HG03097 (cell line): ENCODE results near the gene IL18BP.

Experiments used
- ATAC-seq: cut with Tn5 transposase; IDR thresholded peaks from one replicate; pipeline ENCODE4 v1.9.1; 2021; ENCODE audit not compliant: unreplicated experiment, low FRiP score

The IL18BP gene

DNA sequence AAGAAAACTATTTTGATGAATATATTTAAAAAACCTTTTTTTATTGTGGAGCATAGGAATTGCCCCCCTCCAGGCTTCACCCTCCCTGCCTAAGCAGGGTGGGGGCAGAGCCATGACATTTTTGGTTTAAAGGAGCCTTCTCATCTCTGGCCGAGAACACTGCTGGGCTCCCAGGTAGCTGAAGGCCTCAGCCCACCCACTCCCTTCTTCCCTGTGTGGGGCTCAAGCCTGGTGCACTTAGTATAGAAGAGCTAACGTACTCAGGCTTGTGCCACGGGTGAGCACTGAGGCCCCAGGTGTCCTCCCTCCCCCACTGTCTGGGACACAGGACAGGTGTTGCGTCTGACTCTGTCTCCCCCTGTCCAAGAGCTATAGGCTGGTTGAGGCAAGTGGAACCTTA, 2.2 kb upstream of the IL18BP start:
- no peak for ATAC-seq

DNA sequence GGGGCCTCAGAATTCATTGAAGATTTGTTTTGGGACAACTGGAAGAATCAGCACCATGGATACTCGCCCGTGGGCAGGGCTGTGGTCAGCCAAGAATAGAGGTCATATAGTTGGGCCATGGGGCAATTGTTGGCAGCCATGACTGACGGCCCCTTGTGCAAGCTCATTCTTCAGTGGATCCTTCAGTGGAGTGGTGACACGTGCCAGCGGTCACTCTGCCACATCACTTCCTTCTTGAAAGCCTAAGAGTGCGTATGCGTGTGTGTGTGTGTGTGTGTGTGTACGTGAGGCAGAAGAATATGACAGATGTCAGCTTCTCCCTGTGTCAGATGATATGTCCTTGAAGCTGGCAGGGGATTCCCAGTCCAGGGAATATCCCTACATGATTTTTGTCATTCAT, 1.8 kb upstream of the IL18BP start:
- ATAC-seq: no peak

DNA sequence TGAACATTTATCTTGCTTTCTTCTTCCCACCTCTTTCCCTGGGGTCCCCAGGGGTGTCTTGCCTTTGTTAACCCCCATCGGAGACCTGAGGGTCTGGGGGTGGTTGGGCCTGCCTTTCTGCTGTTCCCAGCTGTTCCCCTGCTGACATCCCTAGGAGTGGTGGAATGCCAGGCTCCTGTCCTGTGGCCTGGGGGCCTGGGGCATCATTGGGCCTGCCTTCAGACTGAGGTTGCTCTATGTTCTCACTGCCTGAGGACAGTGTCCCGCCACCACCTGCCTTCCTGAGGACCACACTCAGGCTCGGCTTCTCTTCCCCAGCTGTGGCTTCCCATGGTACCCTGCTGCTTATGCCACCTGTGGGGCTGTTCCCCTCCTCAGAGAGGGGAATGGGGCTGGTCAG, 1.1 kb upstream of the IL18BP start:
- ATAC-seq: no peak

DNA sequence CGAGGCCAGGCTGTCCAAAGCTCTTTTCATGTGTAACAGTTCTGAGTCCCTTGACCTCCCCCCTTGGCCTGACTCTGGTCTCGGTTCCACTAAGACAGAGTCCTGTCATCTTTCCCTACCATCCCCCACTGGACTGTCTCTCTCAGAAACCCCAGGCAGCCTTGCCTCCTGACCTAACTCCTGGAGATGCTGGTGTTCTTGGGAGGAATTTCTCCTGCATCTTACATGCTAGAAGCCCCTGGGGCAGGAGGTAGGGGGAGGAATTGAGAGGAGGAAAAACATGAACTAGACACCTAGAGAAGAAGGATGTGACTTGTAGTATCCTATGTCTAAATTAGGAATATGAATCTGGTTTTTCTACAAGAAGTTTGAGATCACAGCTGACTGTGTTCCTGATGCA, 648 bp upstream of the IL18BP start:
- no peak for ATAC-seq

DNA sequence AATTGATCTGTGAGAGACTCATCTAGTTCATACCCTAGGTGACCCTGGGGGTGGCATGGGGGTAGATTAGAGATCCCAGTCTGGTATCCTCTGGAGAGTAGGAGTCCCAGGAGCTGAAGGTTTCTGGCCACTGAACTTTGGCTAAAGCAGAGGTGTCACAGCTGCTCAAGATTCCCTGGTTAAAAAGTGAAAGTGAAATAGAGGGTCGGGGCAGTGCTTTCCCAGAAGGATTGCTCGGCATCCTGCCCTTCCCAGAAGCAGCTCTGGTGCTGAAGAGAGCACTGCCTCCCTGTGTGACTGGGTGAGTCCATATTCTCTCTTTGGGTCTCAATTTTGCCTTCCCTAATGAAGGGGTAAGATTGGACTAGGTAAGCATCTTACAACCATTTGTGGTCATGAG, 653 bp downstream of the IL18BP start:
- no peak for ATAC-seq

DNA sequence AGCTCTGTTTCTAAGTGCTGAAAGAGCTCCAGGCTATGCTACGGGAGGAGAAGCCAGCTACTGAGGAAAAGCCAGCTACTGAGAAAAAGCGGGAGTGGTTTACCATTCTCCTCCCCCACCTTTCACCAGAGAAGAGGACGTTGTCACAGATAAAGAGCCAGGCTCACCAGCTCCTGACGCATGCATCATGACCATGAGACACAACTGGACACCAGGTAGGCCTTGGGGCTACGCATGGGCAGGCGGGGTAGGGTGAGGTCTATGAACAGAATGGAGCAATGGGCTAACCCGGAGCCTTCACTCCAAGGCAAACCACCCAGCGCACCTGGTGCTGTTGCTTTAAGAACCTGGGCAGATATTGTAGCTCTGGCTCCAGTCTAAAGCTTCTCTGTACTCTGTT, 1.1 kb downstream of the IL18BP start:
- ATAC-seq: no peak

DNA sequence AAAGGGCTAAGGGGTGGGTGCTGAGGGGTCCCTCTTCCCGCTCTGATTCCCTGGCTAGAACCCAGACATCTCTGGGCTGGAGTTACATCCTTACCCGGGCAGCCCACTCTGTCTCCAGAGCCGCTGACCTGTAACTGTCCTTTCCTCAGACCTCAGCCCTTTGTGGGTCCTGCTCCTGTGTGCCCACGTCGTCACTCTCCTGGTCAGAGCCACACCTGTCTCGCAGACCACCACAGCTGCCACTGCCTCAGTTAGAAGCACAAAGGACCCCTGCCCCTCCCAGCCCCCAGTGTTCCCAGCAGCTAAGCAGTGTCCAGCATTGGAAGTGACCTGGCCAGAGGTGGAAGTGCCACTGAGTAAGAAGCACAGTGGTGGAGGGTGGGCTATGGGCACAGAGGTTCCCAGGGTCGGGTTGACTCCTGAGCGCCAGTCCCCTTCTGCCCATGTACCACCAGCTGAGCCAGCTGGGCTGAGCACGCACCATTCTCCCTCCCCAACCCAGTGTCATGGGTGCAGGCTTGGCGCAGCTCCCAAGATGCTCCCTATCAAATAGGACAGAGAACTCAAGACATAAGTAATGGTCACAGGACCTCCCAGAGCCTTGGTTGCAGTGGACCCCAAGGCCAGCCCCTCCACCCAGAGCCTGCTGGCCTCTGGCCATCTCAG, 1.6 kb downstream of the IL18BP start:
- ATAC-seq: no peak

- no peak for ATAC-seq
Observed at GRCh38 chr11:72001285-72001684, 2.6 kb downstream of the IL18BP start.

- no peak for ATAC-seq
Observed at GRCh38 chr11:72001834-72002591, 3.3 kb downstream of the IL18BP start.

DNA sequence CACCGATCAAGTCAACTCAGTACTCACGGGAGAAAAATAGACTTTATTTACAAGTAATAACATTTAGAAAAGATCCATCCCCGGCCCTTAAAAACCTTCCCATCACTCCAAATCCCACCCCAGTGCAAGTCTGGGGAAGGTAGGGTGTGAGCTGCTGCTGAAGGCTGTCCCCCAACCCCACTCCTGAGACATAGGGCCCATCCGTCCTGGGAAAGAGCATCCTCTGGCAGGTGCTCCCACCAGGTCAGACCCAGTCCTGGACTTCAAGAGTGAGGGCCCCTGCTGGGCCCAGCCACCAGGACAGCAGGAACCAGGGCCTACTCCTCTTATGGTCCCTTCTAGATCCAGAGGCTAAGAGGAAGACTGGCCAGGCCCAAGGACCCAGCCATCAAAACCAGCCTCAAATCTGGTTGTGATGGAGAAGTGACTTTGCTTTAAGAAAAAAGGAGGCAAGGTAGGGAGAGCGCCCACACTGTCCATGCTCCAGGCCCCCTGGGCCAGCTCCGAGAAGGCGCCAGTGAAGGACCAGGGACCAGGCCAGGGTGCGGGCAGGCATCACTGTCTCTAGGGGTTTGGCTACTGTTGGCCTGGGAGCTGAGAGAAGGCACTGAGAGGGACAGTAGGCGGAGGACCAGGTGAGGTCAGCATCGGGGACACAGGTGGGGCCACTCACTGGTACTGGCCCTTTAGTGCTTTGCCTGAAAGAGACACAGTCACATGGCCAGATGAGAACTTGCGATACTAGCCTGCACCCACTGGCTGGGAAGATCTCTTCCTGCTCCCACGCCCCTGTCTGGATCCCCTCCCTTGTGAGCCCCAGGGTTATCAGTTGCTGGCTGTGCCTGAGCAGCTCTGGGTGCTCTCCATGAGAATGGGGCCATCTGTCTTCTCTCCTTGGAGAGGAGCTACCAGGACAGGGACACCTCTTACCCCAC, 4.4 kb downstream of the IL18BP start:
- ATAC-seq: no peak

- no peak for ATAC-seq
Observed at GRCh38 chr11:72003776-72004171, 5.1 kb downstream of the IL18BP start.

- no peak for ATAC-seq
Observed at GRCh38 chr11:72004515-72005346, 6.0 kb downstream of the IL18BP start.

DNA sequence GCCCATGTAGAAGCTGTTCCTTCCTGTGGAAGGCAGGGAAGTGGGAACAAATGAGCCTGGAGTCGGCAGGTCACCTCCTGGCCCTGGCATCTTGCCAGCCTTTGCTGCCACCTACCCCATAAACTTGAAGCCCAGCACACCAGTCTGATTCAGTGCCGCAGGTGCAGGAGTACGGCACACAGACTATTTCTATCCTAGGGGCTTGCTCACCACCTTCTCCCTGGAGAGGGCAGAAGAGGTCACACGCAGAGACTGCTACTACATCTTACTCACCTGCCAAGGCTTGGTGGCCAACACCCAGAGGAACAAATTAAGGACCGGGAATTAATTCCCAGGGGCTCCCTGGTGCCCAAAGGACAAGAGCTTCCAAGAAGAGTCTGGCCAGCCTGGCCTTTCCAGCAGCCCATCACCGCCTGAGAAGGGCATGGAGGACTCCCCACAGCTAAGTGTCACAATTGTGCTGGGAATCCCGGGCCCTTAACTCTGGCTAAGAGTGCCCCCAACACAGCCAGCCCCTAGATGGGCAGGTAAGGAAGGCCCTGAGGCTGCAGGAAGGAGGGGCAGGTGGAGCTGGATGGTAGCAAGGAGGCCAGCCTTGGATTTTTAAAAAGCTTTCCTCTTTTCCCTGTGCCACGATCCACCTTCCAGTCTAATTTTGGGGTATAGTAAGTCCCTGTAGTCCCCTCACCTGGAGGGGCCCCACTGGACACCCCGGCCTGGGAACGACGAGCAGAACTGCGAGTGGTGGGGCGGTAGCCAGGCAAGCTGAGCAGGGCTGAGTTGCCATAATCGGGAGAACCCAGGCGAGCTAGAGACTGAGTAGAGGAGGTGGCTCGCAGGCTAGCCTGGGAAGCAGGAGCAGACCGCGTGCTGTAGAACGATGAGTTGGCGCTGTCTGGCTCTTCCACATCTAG, 6.9 kb downstream of the IL18BP start:
- ATAC-seq: no peak

- ATAC-seq: no peak
Observed at GRCh38 chr11:72006309-72007088, 7.8 kb downstream of the IL18BP start.

DNA sequence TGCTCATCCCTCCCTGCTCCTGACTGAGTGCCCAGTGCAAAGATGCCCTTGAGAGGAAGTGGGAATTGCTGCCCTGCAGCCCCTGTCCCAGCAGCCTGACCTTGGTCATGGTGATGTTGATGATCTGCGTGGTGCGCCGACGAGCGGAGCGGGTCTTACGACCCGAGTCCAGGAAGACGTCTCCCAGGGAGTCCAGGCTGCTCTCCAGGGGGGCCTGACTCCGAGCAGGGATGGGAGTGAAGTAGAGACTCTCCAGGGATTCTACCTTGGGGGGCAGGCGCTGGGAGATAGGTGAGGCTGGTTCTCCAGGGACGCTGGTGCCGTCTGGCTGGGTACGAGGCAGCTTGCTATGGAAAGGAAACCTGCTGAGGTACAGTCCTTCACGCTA, 8.4 kb downstream of the IL18BP start:
- no peak for ATAC-seq

GRCh38 chr11:72007587-72007986, 8.9 kb downstream of the IL18BP start:
- no peak for ATAC-seq

DNA sequence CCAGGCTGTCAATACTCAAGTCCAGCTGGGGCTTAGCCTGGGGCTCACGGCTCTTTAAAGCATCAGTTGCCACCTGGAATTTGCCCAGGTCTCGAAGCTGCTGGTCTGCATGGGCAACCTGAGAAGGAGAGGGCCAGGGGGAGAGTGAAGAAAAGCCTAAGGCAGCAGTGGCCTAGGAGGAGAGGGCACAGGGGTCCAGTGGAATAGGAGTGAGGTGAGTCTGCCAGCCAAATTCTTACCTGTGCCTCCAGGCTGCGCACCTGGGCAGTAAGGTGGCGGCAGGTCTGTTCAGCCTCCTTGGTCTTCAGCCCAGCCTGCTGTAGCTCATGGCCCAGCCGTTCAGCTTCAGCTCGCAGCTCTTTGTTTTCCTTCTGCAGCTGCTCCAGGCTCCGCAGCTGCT, 10.0 kb downstream of the IL18BP start:
- no peak for ATAC-seq

DNA sequence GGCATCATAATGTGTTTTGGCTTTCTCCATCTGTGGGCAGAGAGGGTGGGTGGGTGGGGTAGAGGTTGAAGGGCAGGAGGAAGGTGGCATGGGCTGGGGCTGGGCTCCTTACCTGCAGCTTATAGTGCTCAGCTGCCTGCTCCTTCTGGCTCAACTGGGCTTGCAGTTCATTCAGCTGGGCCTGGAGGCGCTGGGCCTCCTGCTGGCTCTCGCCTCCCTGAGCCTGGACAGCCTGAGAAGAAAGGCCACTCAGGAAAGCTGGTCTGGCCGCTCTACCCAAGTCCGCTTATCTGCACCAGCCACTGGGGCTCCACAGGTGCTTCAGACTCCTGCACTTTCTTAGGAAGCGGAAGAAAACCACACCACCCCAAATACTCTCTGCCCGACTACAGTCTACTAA, 10.4 kb downstream of the IL18BP start:
- no peak for ATAC-seq
